ENCODE data around the gene NTNG1.

The NTNG1 gene

GRCh38 chr1:107524301-107524700 is 383.5 kb downstream of the NTNG1 start:
- DNase-seq = no peak

- peak in 1 of 5 experiments; percentile 37 for DNase-seq
These were observed 384.3 kb downstream of the NTNG1 start for GRCh38 chr1:107525145-107525544.

GRCh38 chr1:107525961-107526360 is 385.1 kb downstream of the NTNG1 start:
- no peak for DNase-seq

- no peak for DNase-seq
These were observed 385.8 kb downstream of the NTNG1 start for GRCh38 chr1:107526524-107527198.

GRCh38 chr1:107529511-107530149 is 388.8 kb downstream of the NTNG1 start:
- peak in 1 of 5 experiments; percentile 57 for DNase-seq

- no peak for DNase-seq
These were observed 389.7 kb downstream of the NTNG1 start for GRCh38 chr1:107530543-107530942.

GRCh38 chr1:107531065-107531908 is 390.4 kb downstream of the NTNG1 start:
- no peak for DNase-seq

GRCh38 chr1:107532318-107532717 is 391.5 kb downstream of the NTNG1 start:
- no peak for DNase-seq
